H1 (cell line): ENCODE measurements around the gene NPIPA1. TPM values are rescaled to one million over a fixed set of nuclear protein-coding genes. Genes with fewer than 3 reads are reported as not detected.
"Not testable (repeated sequence)": the region's sequence is repeated elsewhere in the genome, so short reads cannot be mapped to it uniquely, and the experiment has no call there.

Experiments
- CTCF ChIA-PET: fragments of 300-600 bp; sonication (Branson Sonifier 250); formaldehyde crosslinking; loops from one replicate; lab custom pipeline; 2021; ENCODE audit not compliant: partially characterized antibody; lab: Charles Lee
- POLR2A ChIA-PET: fragments of 300-600 bp; sonication (Branson Sonifier 250); formaldehyde crosslinking; loops from one replicate; lab custom pipeline; 2021; ENCODE audit warnings: inconsistent platforms; ENCODE audit not compliant: partially characterized antibody; lab: Charles Lee
- DNase-seq, 2 experiments: peaks; one replicate each; pipeline versions ENCODE4 v3.0.0 to v3.0.0-alpha.2; 2010 to 2022; ENCODE audit warnings: low spot score in 2 of 2, low read depth in 1 of 2, mixed read lengths in 1 of 2
- FAIRE-seq: peaks from 2 replicates; lab custom pipeline; 2011; peaks lifted over from hg19 to GRCh38; lab: Jason Lieb, UNC
- H2AFZ ChIP-seq: 2 replicates; pipeline ENCODE4 v1.8.1; 2012; ENCODE audit warnings: low read length, inconsistent platforms
- H2AK5ac ChIP-seq: 2 replicates; pipeline ENCODE4 v1.6.1; 2013; ENCODE audit warnings: low read depth, low read length
- H2BK120ac ChIP-seq: replicated peaks from 2 replicates; pipeline ENCODE3; 2013; ENCODE audit warnings: low read depth, low read length, inconsistent platforms
- H2BK12ac ChIP-seq: 2 replicates; pipeline ENCODE4 v1.6.1; 2013; ENCODE audit warnings: low read depth, low read length
- H2BK15ac ChIP-seq: 2 replicates; pipeline ENCODE4 v1.6.1; 2013; ENCODE audit warnings: low read length
- H2BK20ac ChIP-seq: 2 replicates; pipeline ENCODE4 v1.6.1; 2013; ENCODE audit warnings: low read length
- H2BK5ac ChIP-seq: 2 replicates; pipeline ENCODE4 v1.6.1; 2013; ENCODE audit warnings: low read depth, low read length
- H3K14ac ChIP-seq: 2 replicates; pipeline ENCODE4 v1.6.1; 2013; ENCODE audit warnings: inconsistent platforms; ENCODE audit not compliant: insufficient read length
- H3K18ac ChIP-seq: 2 replicates; pipeline ENCODE4 v1.6.1; 2013; ENCODE audit warnings: low read length; ENCODE audit errors: extremely low read depth
- H3K23ac ChIP-seq: 2 replicates; pipeline ENCODE4 v1.6.1; 2013; ENCODE audit warnings: inconsistent platforms; ENCODE audit not compliant: insufficient read length
- H3K23me2 ChIP-seq: 2 replicates; pipeline ENCODE4 v1.6.1; 2013; ENCODE audit warnings: low read depth, low read length
- H3K27ac ChIP-seq: 2 replicates; pipeline ENCODE4 v1.6.1; 2011; ENCODE audit warnings: low read depth, low read length, inconsistent platforms
- H3K27me3 ChIP-seq, 4 experiments: replicated peaks in 1 of 4; 1 replicate in 1 of 4; 2 replicates in 3 of 4; pipeline versions ENCODE4 v1.6.1 to v1.8.1; 2011 to 2013; ENCODE audit warnings: low read length in 3 of 4, mild to moderate bottlenecking in 3 of 4, inconsistent platforms in 2 of 4, mixed read lengths in 2 of 4, moderate library complexity in 1 of 4; ENCODE audit not compliant: control insufficient read depth in 3 of 4, insufficient read depth in 3 of 4; ENCODE audit errors: extremely low read depth in 1 of 4
- H3K36me3 ChIP-seq, 4 experiments: 2 replicates each; pipeline versions ENCODE4 v1.6.1 to v1.8.1; 2011 to 2013; ENCODE audit warnings: mild to moderate bottlenecking in 4 of 4, low read length in 3 of 4, moderate library complexity in 2 of 4, control low read depth in 1 of 4, inconsistent platforms in 1 of 4; ENCODE audit not compliant: insufficient read depth in 4 of 4, control insufficient read depth in 2 of 4
- H3K4ac ChIP-seq: replicated peaks from 2 replicates; pipeline ENCODE3; 2013; ENCODE audit warnings: low read length, low read depth, mixed read lengths, inconsistent platforms; ENCODE audit not compliant: insufficient read length
- H3K4me1 ChIP-seq, 4 experiments: replicated peaks in 1 of 4; 1 replicate in 1 of 4; 2 replicates in 3 of 4; pipeline versions ENCODE4 v1.6.1 to v1.8.1; 2011 to 2013; ENCODE audit warnings: low read length in 3 of 4, inconsistent platforms in 2 of 4, mixed read lengths in 1 of 4; ENCODE audit not compliant: insufficient read depth in 4 of 4, control insufficient read depth in 3 of 4
- H3K4me2 ChIP-seq, 2 experiments: 2 replicates each; pipeline versions ENCODE4 v1.6.1 to v1.8.1; 2011 to 2013; ENCODE audit warnings: low read depth in 2 of 2, low read length in 2 of 2, control low read depth in 1 of 2, inconsistent platforms in 1 of 2, mild to moderate bottlenecking in 1 of 2; ENCODE audit not compliant: insufficient read depth in 1 of 2
- H3K4me3 ChIP-seq, 4 experiments: fragments of 200-600, 300-600 bp in 1 of 4; sonication (generic), shearing (Covaris generic), sonication (Bioruptor Twin) in 1 of 4; 2 replicates each; pipeline versions ENCODE4 v1.5.1 to v1.8.1; 2011 to 2016; ENCODE audit warnings: low read length in 4 of 4, low read depth in 3 of 4, control low read depth in 2 of 4, inconsistent platforms in 2 of 4, mild to moderate bottlenecking in 2 of 4, mixed read lengths in 1 of 4, moderate library complexity in 1 of 4; ENCODE audit not compliant: insufficient read depth in 2 of 4; ENCODE audit errors: extremely low read depth in 1 of 4
- H3K56ac ChIP-seq: replicated peaks from 2 replicates; pipeline ENCODE3; 2013; ENCODE audit warnings: low read depth, mild to moderate bottlenecking, mixed read lengths, low read length, inconsistent platforms; ENCODE audit not compliant: insufficient read length
- H3K79me1 ChIP-seq: 2 replicates; pipeline ENCODE4 v1.6.1; 2013; ENCODE audit warnings: low read depth, low read length, control low read depth
- H3K79me2 ChIP-seq, 2 experiments: 2 replicates each; pipeline versions ENCODE4 v1.6.1 to v1.8.1; 2012 to 2013; ENCODE audit warnings: low read length in 2 of 2, mild to moderate bottlenecking in 2 of 2, inconsistent platforms in 1 of 2; ENCODE audit not compliant: insufficient read depth in 2 of 2, control insufficient read depth in 1 of 2
- H3K9ac ChIP-seq, 4 experiments: replicated peaks in 1 of 4; 1 replicate in 1 of 4; 2 replicates in 3 of 4; pipeline versions ENCODE4 v1.6.1 to v1.8.1; 2011 to 2013; ENCODE audit warnings: low read depth in 3 of 4, low read length in 3 of 4, control low read depth in 2 of 4, mild to moderate bottlenecking in 2 of 4, moderate library complexity in 2 of 4, inconsistent platforms in 1 of 4; ENCODE audit errors: extremely low read depth in 1 of 4
- H3K9me3 ChIP-seq, 2 experiments: 2 replicates each; pipeline versions ENCODE4 v1.6.1 to v1.8.1; 2012 to 2013; ENCODE audit warnings: mild to moderate bottlenecking in 2 of 2, moderate library complexity in 2 of 2, control low read depth in 1 of 2, inconsistent platforms in 1 of 2, low read depth in 1 of 2, low read length in 1 of 2, mixed read lengths in 1 of 2; ENCODE audit not compliant: insufficient read depth in 2 of 2
- H4K20me1 ChIP-seq, 2 experiments: replicated peaks in 1 of 2; 2 replicates each; pipeline versions ENCODE3 to v1.8.1; 2011 to 2013; ENCODE audit warnings: inconsistent platforms in 2 of 2, low read length in 2 of 2, mild to moderate bottlenecking in 1 of 2; ENCODE audit not compliant: insufficient read depth in 2 of 2, control insufficient read depth in 1 of 2
- H4K5ac ChIP-seq: 2 replicates; pipeline ENCODE4 v1.6.1; 2013; ENCODE audit warnings: low read length, low read depth, mixed read lengths, inconsistent platforms; ENCODE audit not compliant: insufficient read length
- H4K8ac ChIP-seq: 2 replicates; pipeline ENCODE4 v1.8.0; 2013; ENCODE audit warnings: mild to moderate bottlenecking, moderate library complexity, low read length, inconsistent platforms; ENCODE audit not compliant: insufficient read depth; ENCODE audit errors: extremely low read depth
- H4K91ac ChIP-seq: replicated peaks from 2 replicates; pipeline ENCODE3; 2013; ENCODE audit warnings: low read length, mixed read lengths, inconsistent platforms; ENCODE audit not compliant: insufficient read length
- WGBS, 2 experiments: shearing (Covaris generic) in 1 of 2; methylation state at CpG; one replicate each; pipeline versions ENCODE4 v1.1.6 to v1.1.7; 2013 to 2015; ENCODE audit warnings: low lambda C conversion rate in 2 of 2, mixed read lengths in 2 of 2, inconsistent platforms in 1 of 2, low coverage in 1 of 2, missing lambda C conversion rate in 1 of 2; ENCODE audit not compliant: insufficient replicate concordance in 2 of 2, insufficient coverage in 1 of 2, insufficient read length in 1 of 2; ENCODE audit errors: extremely low coverage in 1 of 2, missing lambda C conversion rate in 1 of 2; 5-methylcytosine and 5-hydroxymethylcytosine counted together
- polyA plus RNA-seq, 7 experiments: library from polyadenylated mRNA; depleted of rRNA in 3 of 7; stranded (reverse) in 5 of 7; unstranded in 2 of 7; fragments of >200 nt in 5 of 7; fragments of 200-250 nt in 2 of 7; gene quantifications; 1 replicate in 5 of 7; 2 replicates in 1 of 7; 4 replicates in 1 of 7; pipeline versions ENCODE4 v1.2.1 to v1.2.3, GENCODE V29; 2011 to 2013; ENCODE audit warnings: missing spikeins in 2 of 7, mixed read lengths in 2 of 7
- total RNA-seq: library from RNA; stranded (reverse); fragmentation: NEBNext Ultra II Directional; extraction: Animal tissue kit (Norgen Biotek cat#: 25700); gene quantifications from 2 replicates; pipeline ENCODE4 v1.2.1, GENCODE V29; 2021

The NPIPA1 gene
- total and polyA plus RNA-seq, 2 of the 8 experiments (the other 6 are each of a cell fraction or from before 2014, with no cell fraction given): 60.0 to 97.8 TPM

- H4K8ac ChIP-seq, H3K9ac ChIP-seq, H3K56ac ChIP-seq, DNase-seq, H3K4ac ChIP-seq, POLR2A ChIA-PET, H3K4me2 ChIP-seq, H2BK120ac ChIP-seq, H2BK5ac ChIP-seq, H2BK20ac ChIP-seq, H4K5ac ChIP-seq, H3K9me3 ChIP-seq, H3K36me3 ChIP-seq, CTCF ChIA-PET, H3K23ac ChIP-seq, H3K27ac ChIP-seq, H2BK15ac ChIP-seq, H2AFZ ChIP-seq, H3K14ac ChIP-seq, H4K20me1 ChIP-seq, H3K79me1 ChIP-seq, H3K23me2 ChIP-seq, H2AK5ac ChIP-seq, H2BK12ac ChIP-seq, H3K4me1 ChIP-seq, H3K27me3 ChIP-seq, H3K18ac ChIP-seq, FAIRE-seq, H4K91ac ChIP-seq, H3K79me2 ChIP-seq, H3K4me3 ChIP-seq: not testable (repeated sequence)
- WGBS, 2 experiments: 90% methylated on average over 2 of the region's 27 CpGs; no CpG with 5 or more reads in 1 of the 2 experiments
These were observed 15.0 kb upstream of the NPIPA1 start for GRCh38 chr16:14922285-14922684.

- DNase-seq, FAIRE-seq: not testable (repeated sequence)
- 94% methylated on average over 2 of the region's 16 CpGs; no CpG with 5 or more reads in 1 of the 2 experiments for WGBS, 2 experiments
These were observed 14.3 kb upstream of the NPIPA1 start for GRCh38 chr16:14922968-14923367.

More at GRCh38 chr16:14922968-14923367, 14.3 kb upstream of the NPIPA1 start:
- H3K23me2 ChIP-seq, H3K27ac ChIP-seq, H4K91ac ChIP-seq, H2BK12ac ChIP-seq, H4K20me1 ChIP-seq, H3K79me1 ChIP-seq, H2AK5ac ChIP-seq, H2BK5ac ChIP-seq, H3K4me1 ChIP-seq, H3K4me2 ChIP-seq, H3K9me3 ChIP-seq, H3K14ac ChIP-seq, H3K79me2 ChIP-seq, CTCF ChIA-PET, H3K23ac ChIP-seq, POLR2A ChIA-PET, H4K8ac ChIP-seq, H4K5ac ChIP-seq, H3K18ac ChIP-seq, H3K9ac ChIP-seq, H2AFZ ChIP-seq, H2BK20ac ChIP-seq, H3K4me3 ChIP-seq, H3K56ac ChIP-seq, H3K4ac ChIP-seq, H2BK15ac ChIP-seq, H3K27me3 ChIP-seq, H2BK120ac ChIP-seq, H3K36me3 ChIP-seq: not testable (repeated sequence)
